Cardiac septum (tissue), 1 donor: ENCODE results near the gene TPO. TPM values are rescaled to one million over a fixed set of nuclear protein-coding genes. Genes with fewer than 3 reads are reported as not detected.
"Not testable (repeated sequence)": the region's sequence is repeated elsewhere in the genome, so short reads cannot be mapped to it uniquely, and the experiment has no call there.

Experiments
- DNase-seq: peaks from one replicate; pipeline ENCODE4 v3.0.0-alpha.2; 2020; ENCODE audit warnings: low spot score
- intact Hi-C: fragments of 100-400 bp; cut with DNase I; formaldehyde crosslinking; loops from one replicate; pipeline ENCODE4 v1.14.0; 2022
- total RNA-seq: library from RNA; stranded (reverse); fragmentation: NEBNext Ultra II Directional; extraction: Animal tissue kit (Norgen Biotek cat#: 25700); gene quantifications from one replicate; pipeline ENCODE4 v1.2.1, GENCODE V29; 2021
- donor health status: DM: no; HTN: no; CAD: no.

The TPO gene
- total RNA-seq, 1 donor from 2014 or later, result 11.8 TPM

GRCh38 chr2:1479346-1479745 is 66.1 kb downstream of the TPO start:
- intact Hi-C loops, result no loop called here
- no peak for DNase-seq

GRCh38 chr2:1480671-1481076 is 67.4 kb downstream of the TPO start:
- DNase-seq, result peak; percentile 74
- intact Hi-C loops, result no loop called here

GRCh38 chr2:1481406-1482252 is 68.4 kb downstream of the TPO start:
- intact Hi-C loops, result no loop called here
- peak; percentile 50 for DNase-seq

GRCh38 chr2:1482253-1482675 is 69.0 kb downstream of the TPO start:
- peak; percentile 39 for DNase-seq
- intact Hi-C loops, result no loop called here

GRCh38 chr2:1482981-1483380 is 69.7 kb downstream of the TPO start:
- intact Hi-C loops, result no loop called here
- DNase-seq, result peak; percentile 38

- intact Hi-C loops, result no loop called here
- peak; percentile 62 for DNase-seq
These were observed 70.3 kb downstream of the TPO start for GRCh38 chr2:1483551-1483950.

GRCh38 chr2:1484131-1484884 is 71.0 kb downstream of the TPO start:
- intact Hi-C loops, result no loop called here
- peak; percentile 58 for DNase-seq

- intact Hi-C loops, result no loop called here
- peak; percentile 51 for DNase-seq
These were observed 73.4 kb downstream of the TPO start for GRCh38 chr2:1486670-1487069.

GRCh38 chr2:1487758-1488157 is 74.5 kb downstream of the TPO start:
- peak; percentile 66 for DNase-seq
- intact Hi-C loops, result no loop called here

- intact Hi-C loops, result no loop called here
- peak; percentile 69 for DNase-seq
These were observed 75.0 kb downstream of the TPO start for GRCh38 chr2:1488181-1488671.

- intact Hi-C loops, result no loop called here
- peak; percentile 36 for DNase-seq
These were observed 75.6 kb downstream of the TPO start for GRCh38 chr2:1488851-1489250.

- intact Hi-C loops, result no loop called here
- peak; percentile 33 for DNase-seq
These were observed 76.2 kb downstream of the TPO start for GRCh38 chr2:1489486-1489885.

- intact Hi-C loops, result not testable (repeated sequence)
These were observed 77.1 kb downstream of the TPO start for GRCh38 chr2:1490381-1490780.

GRCh38 chr2:1491751-1492150 is 78.5 kb downstream of the TPO start:
- intact Hi-C loops, result no loop called here

More at GRCh38 chr2:1490381-1490780, 77.1 kb downstream of the TPO start:
- DNase-seq, result not testable (repeated sequence)

GRCh38 chr2:1492231-1492630 is 79.0 kb downstream of the TPO start:
- peak; percentile 59 for DNase-seq
- intact Hi-C loops, result not testable (repeated sequence)

More at GRCh38 chr2:1491751-1492150, 78.5 kb downstream of the TPO start:
- DNase-seq, result peak; percentile 63

GRCh38 chr2:1492711-1493430 is 79.6 kb downstream of the TPO start:
- peak; percentile 54 for DNase-seq
- intact Hi-C loops, result no loop called here

- intact Hi-C loops, result no loop called here
- peak; percentile 56 for DNase-seq
These were observed 80.3 kb downstream of the TPO start for GRCh38 chr2:1493431-1494126.

GRCh38 chr2:1494257-1494656 is 81.0 kb downstream of the TPO start:
- no peak for DNase-seq
- intact Hi-C loops, result no loop called here

GRCh38 chr2:1494906-1495305 is 81.6 kb downstream of the TPO start:
- peak; percentile 24 for DNase-seq
- intact Hi-C loops, result no loop called here
